Activated T-cell treated with anti-CD3 and anti-CD28 coated beads, Interleukin-2, amount 50 U/mL, for 4 hours (primary cell): ENCODE data around the gene TRIOBP. TPM values are rescaled to one million over a fixed set of nuclear protein-coding genes. Genes with fewer than 3 reads are reported as not detected.

Experiments
- ATAC-seq, 2 donors: fragments of 200-7000 bp; cut with Tn5 transposase; one replicate each; pipeline ENCODE4 v1.10.0; 2021
- DNase-seq: peaks from one replicate; pipeline ENCODE4 v3.0.0-alpha.2; 2020
- H3K27me3 Mint-ChIP-seq: one replicate; pipeline ENCODE4 v1.8.0; 2021; ENCODE audit warnings: low read depth, mixed read lengths
- H3K36me3 Mint-ChIP-seq: one replicate; pipeline ENCODE4 v1.8.0; 2022; ENCODE audit warnings: mixed read lengths; ENCODE audit not compliant: insufficient read depth
- H3K4me1 Mint-ChIP-seq: one replicate; pipeline ENCODE4 v1.8.0; 2021; ENCODE audit warnings: low read depth, mixed read lengths
- H3K4me3 Mint-ChIP-seq: one replicate; pipeline ENCODE4 v1.8.0; 2021; ENCODE audit warnings: mild to moderate bottlenecking, moderate library complexity, mixed read lengths
- H3K9me3 Mint-ChIP-seq: one replicate; pipeline ENCODE4 v1.8.0; 2021; ENCODE audit warnings: mixed read lengths
- total RNA-seq, 3 donors: library from RNA; stranded (reverse); gene quantifications; one replicate each; pipeline ENCODE4 v1.2.1, GENCODE V29; 2021

TRIOBP gene
- total RNA-seq, 3 donors from 2014 or later: 14.9 to 19.0 (median 17.2) TPM

DNA sequence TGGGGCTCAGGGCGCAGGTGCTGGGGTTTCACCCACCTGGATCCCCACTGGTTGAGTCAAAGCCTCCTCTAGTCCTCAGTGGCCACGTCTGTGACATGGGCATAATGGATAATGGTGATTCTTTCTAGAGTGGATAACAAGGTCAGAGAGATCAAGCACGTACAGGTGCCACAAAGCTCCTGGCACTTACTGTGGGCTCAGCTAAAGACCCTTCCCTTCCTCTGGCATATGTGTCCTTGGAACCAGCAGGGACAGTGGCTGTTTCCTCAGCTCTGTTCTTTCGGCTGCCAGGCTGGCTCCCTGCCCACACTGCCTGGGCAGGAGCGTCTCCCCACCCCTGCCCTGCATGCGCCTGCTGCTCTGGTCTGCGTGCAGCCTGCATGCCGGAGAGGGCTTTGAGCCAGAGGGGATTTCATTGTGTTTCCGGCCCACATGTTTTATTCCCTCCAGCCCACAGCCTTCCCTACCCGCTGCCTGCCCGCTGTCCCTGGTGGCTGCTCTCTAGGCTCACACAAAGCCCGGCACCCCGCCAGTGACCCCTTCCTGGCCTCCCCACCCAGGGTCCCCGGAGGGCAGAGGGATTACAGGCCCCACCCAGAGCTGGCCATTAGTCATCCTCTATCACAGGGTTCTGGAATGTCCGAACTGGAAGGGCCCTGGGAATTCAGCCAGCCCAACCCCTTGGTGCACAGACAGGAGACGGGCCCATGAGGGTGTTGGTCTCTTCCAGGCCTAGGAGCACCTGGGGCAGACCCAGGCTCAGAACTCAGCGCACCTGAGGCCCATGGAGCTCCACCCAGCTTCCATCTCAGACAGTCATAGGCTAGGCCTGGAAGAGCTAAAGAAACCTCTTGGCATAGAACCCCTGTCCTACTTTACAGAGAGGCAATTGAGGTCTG, 55.6 kb downstream of the TRIOBP start:
- Mint-ChIP-seq H3K9me3 (no peaks in the 10 kb centered on the region), H3K4me3 (no peak overlapping the region), H3K4me1 (peaks cover 12% of the 10 kb centered on the region), H3K27me3 (no peaks in the 10 kb centered on the region), H3K36me3 (no peaks in the 10 kb centered on the region)
- DNase-seq: no peak
- no peak for ATAC-seq

- Mint-ChIP-seq H3K36me3 (peaks cover 3% of the 10 kb centered on the region), H3K27me3 (no peaks in the 10 kb centered on the region), H3K4me3 (no peak overlapping the region), H3K9me3 (no peaks in the 10 kb centered on the region), H3K4me1 (peaks cover 4% of the 10 kb centered on the region)
- no peak for ATAC-seq
- no peak for DNase-seq
Observed at GRCh38 chr22:37753746-37754145, 56.9 kb downstream of the TRIOBP start.

- Mint-ChIP-seq H3K4me3 (no peak overlapping the region), H3K4me1 (no peaks in the 10 kb centered on the region), H3K27me3 (no peaks in the 10 kb centered on the region), H3K9me3 (no peaks in the 10 kb centered on the region), H3K36me3 (peaks cover 5% of the 10 kb centered on the region)
- no peak for DNase-seq
- ATAC-seq: no peak
Observed at GRCh38 chr22:37757663-37758062, 60.8 kb downstream of the TRIOBP start.

DNA sequence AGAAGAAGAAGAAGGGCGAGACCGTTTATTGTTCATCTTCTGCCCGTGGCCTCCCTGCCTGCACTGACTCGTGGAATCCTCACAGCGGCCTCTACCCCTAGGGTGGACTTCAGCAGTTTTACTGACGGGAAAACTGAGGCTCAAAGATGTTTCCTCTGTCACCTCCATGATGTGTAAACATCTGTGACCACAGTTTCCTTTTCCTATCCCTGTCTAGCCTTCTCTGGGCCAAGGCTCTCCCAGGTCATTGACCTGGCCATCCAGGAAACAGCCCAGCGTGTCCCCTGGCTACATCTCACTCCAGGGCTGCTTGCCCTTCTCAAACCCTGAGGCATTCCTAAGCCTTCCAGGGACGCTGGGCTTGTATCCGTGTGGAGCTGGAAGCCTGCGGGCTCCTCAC, 61.8 kb downstream of the TRIOBP start:
- no peaks in the 10 kb centered on the region for H3K27me3 Mint-ChIP-seq

GRCh38 chr22:37759281-37759680, 62.4 kb downstream of the TRIOBP start:
- Mint-ChIP-seq H3K36me3 (peaks cover 8% of the 10 kb centered on the region), H3K9me3 (no peaks in the 10 kb centered on the region), H3K4me1 (no peaks in the 10 kb centered on the region), H3K4me3 (no peak overlapping the region), H3K27me3 (no peaks in the 10 kb centered on the region)
- DNase-seq (no peak), ATAC-seq (no peak)

More for the DNA sequence above, 61.8 kb downstream of the TRIOBP start:
- ATAC-seq: no peak
- Mint-ChIP-seq H3K9me3 (no peaks in the 10 kb centered on the region), H3K4me1 (no peaks in the 10 kb centered on the region), H3K4me3 (no peak overlapping the region), H3K36me3 (peaks cover 7% of the 10 kb centered on the region)
- DNase-seq: no peak

- DNase-seq (no peak), ATAC-seq (no peak)
- H3K4me1 Mint-ChIP-seq: no peaks in the 10 kb centered on the region
- H3K9me3 Mint-ChIP-seq: no peaks in the 10 kb centered on the region
- no peak overlapping the region for H3K4me3 Mint-ChIP-seq
- H3K36me3 Mint-ChIP-seq: peaks cover 8% of the 10 kb centered on the region
- no peaks in the 10 kb centered on the region for H3K27me3 Mint-ChIP-seq
Observed at GRCh38 chr22:37760152-37760551, 63.3 kb downstream of the TRIOBP start.

DNA sequence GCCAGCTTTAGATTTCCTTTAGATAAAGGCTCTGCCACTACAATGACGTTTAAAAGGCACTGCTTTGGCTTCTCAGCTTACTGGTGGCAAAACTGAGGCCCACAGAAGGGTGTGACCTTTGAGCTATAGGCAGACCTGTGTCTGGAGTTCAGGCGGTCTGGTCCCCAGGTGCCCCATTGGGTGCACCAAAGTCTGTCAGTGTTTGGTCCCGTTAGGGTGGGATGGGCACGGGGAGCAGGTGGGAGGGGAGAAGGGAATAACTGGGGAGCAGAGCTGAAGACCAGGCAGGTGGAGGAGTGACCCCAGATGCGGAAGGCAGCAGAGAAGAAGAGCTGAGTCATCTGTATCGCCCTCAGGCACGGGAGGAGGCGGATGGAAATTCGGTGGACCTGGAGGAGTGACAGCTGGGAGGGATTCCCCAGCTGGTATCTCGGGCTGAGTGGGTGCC, 65.6 kb downstream of the TRIOBP start:
- ATAC-seq (no peak), DNase-seq (no peak)
- H3K36me3 Mint-ChIP-seq: peaks cover 8% of the 10 kb centered on the region
- no peak overlapping the region for H3K4me3 Mint-ChIP-seq
- no peaks in the 10 kb centered on the region for H3K9me3 Mint-ChIP-seq
- no peaks in the 10 kb centered on the region for H3K4me1 Mint-ChIP-seq
- H3K27me3 Mint-ChIP-seq: no peaks in the 10 kb centered on the region

GRCh38 chr22:37763012-37763411, 66.2 kb downstream of the TRIOBP start:
- Mint-ChIP-seq H3K4me3 (no peak overlapping the region), H3K27me3 (no peaks in the 10 kb centered on the region), H3K4me1 (no peaks in the 10 kb centered on the region), H3K9me3 (no peaks in the 10 kb centered on the region), H3K36me3 (peaks cover 8% of the 10 kb centered on the region)
- DNase-seq (no peak), ATAC-seq (no peak)

- H3K4me1 Mint-ChIP-seq: no peaks in the 10 kb centered on the region
- no peaks in the 10 kb centered on the region for H3K27me3 Mint-ChIP-seq
- DNase-seq (no peak), ATAC-seq (no peak)
- H3K9me3 Mint-ChIP-seq: no peaks in the 10 kb centered on the region
- peaks cover 5% of the 10 kb centered on the region for H3K36me3 Mint-ChIP-seq
- no peak overlapping the region for H3K4me3 Mint-ChIP-seq
Observed at GRCh38 chr22:37763652-37764051, 66.8 kb downstream of the TRIOBP start.

DNA sequence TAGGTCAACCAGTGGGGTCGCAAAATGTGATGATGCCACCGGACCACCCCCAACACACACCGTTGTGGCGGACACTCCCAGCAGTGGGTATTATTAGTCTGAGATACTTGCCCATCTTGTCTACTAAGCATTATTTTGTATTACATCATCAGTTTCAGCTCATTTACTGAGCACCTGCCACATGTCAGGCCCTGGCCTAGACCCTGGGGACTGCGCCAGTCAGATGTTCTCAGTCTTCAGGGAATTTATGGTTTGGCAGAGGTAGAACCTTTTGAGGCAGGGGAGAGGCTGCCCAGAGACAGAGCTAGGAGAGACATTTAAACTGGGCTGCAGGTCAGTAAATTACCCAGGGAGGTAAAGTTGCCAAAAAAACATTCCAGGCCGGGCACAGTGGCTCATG, 67.8 kb downstream of the TRIOBP start:
- Mint-ChIP-seq H3K36me3 (peaks cover 5% of the 10 kb centered on the region), H3K27me3 (no peaks in the 10 kb centered on the region), H3K4me1 (no peaks in the 10 kb centered on the region), H3K4me3 (no peak overlapping the region), H3K9me3 (no peaks in the 10 kb centered on the region)
- no peak for ATAC-seq
- DNase-seq: no peak

- H3K36me3 Mint-ChIP-seq: peaks cover 3% of the 10 kb centered on the region
- H3K4me3 Mint-ChIP-seq: no peak overlapping the region
- no peaks in the 10 kb centered on the region for H3K27me3 Mint-ChIP-seq
- H3K4me1 Mint-ChIP-seq: no peaks in the 10 kb centered on the region
- H3K9me3 Mint-ChIP-seq: no peaks in the 10 kb centered on the region
- ATAC-seq (no peak), DNase-seq (no peak)
Observed at GRCh38 chr22:37765498-37765897, 68.7 kb downstream of the TRIOBP start.

GRCh38 chr22:37765953-37766576, 69.2 kb downstream of the TRIOBP start:
- no peak for ATAC-seq
- Mint-ChIP-seq H3K27me3 (no peaks in the 10 kb centered on the region), H3K9me3 (no peaks in the 10 kb centered on the region), H3K4me3 (no peak overlapping the region), H3K36me3 (peaks cover 3% of the 10 kb centered on the region), H3K4me1 (no peaks in the 10 kb centered on the region)
- DNase-seq: no peak

DNA sequence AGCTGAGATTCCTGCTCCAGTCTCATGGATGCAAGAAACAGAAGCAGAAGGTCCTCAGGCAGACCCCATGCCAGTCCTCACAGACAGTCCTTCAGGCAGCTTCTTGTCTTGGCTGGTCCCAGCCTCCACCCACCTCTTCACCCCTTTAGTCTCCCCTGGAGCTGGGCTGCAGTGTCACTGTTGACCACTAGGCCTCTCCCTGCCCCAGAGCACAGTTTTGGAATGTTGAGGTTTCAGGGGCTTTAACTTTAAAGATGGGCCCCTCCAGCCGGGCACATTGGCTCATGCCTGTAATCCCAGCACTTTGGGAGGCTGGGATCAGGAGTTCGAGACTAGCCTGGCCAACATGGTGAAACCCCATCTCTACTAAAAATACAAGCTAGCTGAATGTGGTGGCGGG, 71.4 kb downstream of the TRIOBP start:
- no peaks in the 10 kb centered on the region for H3K9me3 Mint-ChIP-seq
- ATAC-seq (no peak), DNase-seq (no peak)
- H3K36me3 Mint-ChIP-seq: peaks cover 6% of the 10 kb centered on the region
- no peak overlapping the region for H3K4me3 Mint-ChIP-seq
- no peaks in the 10 kb centered on the region for H3K27me3 Mint-ChIP-seq
- no peaks in the 10 kb centered on the region for H3K4me1 Mint-ChIP-seq

DNA sequence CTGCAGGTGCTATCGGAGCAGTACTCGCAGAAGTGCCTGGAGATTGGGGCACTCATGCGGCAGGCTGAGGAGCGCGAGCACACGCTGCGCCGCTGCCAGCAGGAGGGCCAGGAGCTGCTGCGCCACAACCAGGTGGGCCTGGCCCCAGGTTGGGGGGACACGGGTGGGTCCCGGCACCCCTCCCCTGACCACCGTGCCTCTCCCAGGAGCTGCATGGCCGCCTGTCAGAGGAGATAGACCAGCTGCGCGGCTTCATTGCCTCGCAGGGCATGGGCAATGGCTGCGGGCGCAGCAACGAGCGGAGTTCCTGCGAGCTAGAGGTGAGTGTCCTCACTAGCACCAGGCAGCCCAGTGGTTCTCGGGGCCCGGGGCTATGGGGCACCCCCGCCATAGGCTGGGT, 72.2 kb downstream of the TRIOBP start:
- no peaks in the 10 kb centered on the region for H3K27me3 Mint-ChIP-seq
- ATAC-seq: no peak
- no peak overlapping the region for H3K4me3 Mint-ChIP-seq
- no peak for DNase-seq
- peaks cover 3% of the 10 kb centered on the region for H3K36me3 Mint-ChIP-seq
- no peaks in the 10 kb centered on the region for H3K4me1 Mint-ChIP-seq
- no peaks in the 10 kb centered on the region for H3K9me3 Mint-ChIP-seq

DNA sequence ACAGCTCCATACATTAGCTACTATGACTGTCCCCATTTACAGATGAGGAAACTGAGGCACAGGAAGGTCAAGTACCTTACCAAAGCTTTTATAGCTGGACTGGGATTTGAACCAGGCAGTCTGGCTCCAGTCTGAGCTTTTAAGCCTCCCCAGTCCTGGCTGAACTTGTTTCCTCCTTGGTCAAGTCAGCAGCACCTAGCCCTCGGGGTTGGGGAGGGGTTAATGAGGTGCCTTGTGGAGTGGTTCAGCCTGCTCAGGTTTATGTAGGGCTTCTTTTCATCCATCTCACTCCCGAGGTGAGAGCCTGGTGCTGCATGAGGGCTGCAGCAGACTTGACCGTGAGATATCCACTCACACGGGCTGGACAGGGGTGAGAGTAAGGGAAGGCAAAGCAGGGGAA, 74.2 kb downstream of the TRIOBP start:
- no peaks in the 10 kb centered on the region for H3K27me3 Mint-ChIP-seq
- no peaks in the 10 kb centered on the region for H3K4me1 Mint-ChIP-seq
- no peak overlapping the region for H3K4me3 Mint-ChIP-seq
- H3K9me3 Mint-ChIP-seq: no peaks in the 10 kb centered on the region
- DNase-seq: no peak
- ATAC-seq: no peak
- peaks cover 3% of the 10 kb centered on the region for H3K36me3 Mint-ChIP-seq
